ENCODE results near the gene TFB1M. TPM values are rescaled to one million over a fixed set of nuclear protein-coding genes. Genes with fewer than 3 reads are reported as not detected.

TFB1M gene
- total and polyA plus RNA-seq, 9 of the 15 experiments (the other 6 are each of a cell fraction or from before 2014, with no cell fraction given): 34.6 to 145 (median 40.4) TPM

GRCh38 chr6:155264693-155265320 is 49.5 kb downstream of the TFB1M start:
- H3K9me3 ChIP-seq (replicated peaks; ENCODE audit: control insufficient read depth, insufficient read depth, low read depth, low read length): no peaks in the 10 kb centered on the region
- no peak overlapping the region for H3K4me2 ChIP-seq (ENCODE audit: insufficient read depth, low read length)
- no peak overlapping the region for H3K27ac ChIP-seq (ENCODE audit: extremely low read depth, low read depth, low read length)
- no TSS peak for BruUV-seq (replicated peaks)
- FAIRE-seq (no peak), ATAC-seq (no peak), DNase-seq (ENCODE audit: extremely low read depth in 1 of 4, low spot score in 3 of 4) (no peak)
- H3K4me1 ChIP-seq (replicated peaks in 1 of 2; ENCODE audit: control insufficient read depth in 2 of 2, insufficient read depth in 2 of 2, low read length in 2 of 2): peaks cover 2 to 3% of the 10 kb centered on the region in 2 experiments; a peak in 1 of 5 replicates
- 95% methylated on average over 9 of the region's 9 CpGs for WGBS (ENCODE audit: insufficient coverage, low coverage, missing lambda C conversion rate)
- no peaks in the 10 kb centered on the region for H3K27me3 ChIP-seq (ENCODE audit: control insufficient read depth in 2 of 2, insufficient read depth in 2 of 2, low read length in 2 of 2)
- intact Hi-C loops (cut with micrococcal nuclease): no loop called here
- ChIA-PET CTCF (ENCODE audit: low intra/inter-chr PET ratio) (no interaction called here), POLR2A (no interaction called here)
- no peak overlapping the region for H3K9ac ChIP-seq (ENCODE audit: insufficient read depth in 1 of 2, low read depth in 2 of 2, low read length in 2 of 2)
- in situ Hi-C loops (cut with MboI): no loop called here
- no peak overlapping the region for H3K4me3 ChIP-seq
- peaks cover 66% of the 10 kb centered on the region for H3K36me3 ChIP-seq (ENCODE audit: control insufficient read depth, insufficient read depth, low read length)
- peaks cover 10% of the 10 kb centered on the region for H3K9me1 ChIP-seq (ENCODE audit: control insufficient read depth, insufficient read depth, low read length)
- TF ChIP-seq SREBF2 (CRISPR knock-in tag; IDR thresholded peaks at IDR 0.05) (no peak), PCBP2 (IDR thresholded peaks at IDR 0.05; ENCODE audit: low read depth, low read length, poor library complexity, severe bottlenecking) (no peak), MAZ (CRISPR knock-in tag; conservative IDR thresholded peaks at IDR 0.05 in 1 of 2, IDR thresholded peaks at IDR 0.05 in 1 of 2) (no peak), HBP1 (CRISPR knock-in tag; IDR thresholded peaks at IDR 0.05) (no peak), SP2 (IDR thresholded peaks at IDR 0.05; ENCODE audit: extremely low read depth, low read depth, low read length, poor library complexity, severe bottlenecking) (no peak), KLF13 (tag; IDR thresholded peaks at IDR 0.05; ENCODE audit: borderline replicate concordance, low read depth) (no peak), ZMIZ1 (IDR thresholded peaks at IDR 0.05; ENCODE audit: low read depth in 2 of 2, low read length in 2 of 2) (no peak), XRCC5 (IDR thresholded peaks at IDR 0.05; ENCODE audit: low read depth, low read length) (no peak), GTF2E2 (tag; IDR thresholded peaks at IDR 0.05) (no peak), AFF1 (IDR thresholded peaks at IDR 0.05; ENCODE audit: low read depth in 1 of 2, partially characterized antibody in 2 of 2) (no peak), WHSC1 (IDR thresholded peaks at IDR 0.05; ENCODE audit: low read length) (no peak)
- H4K20me1 ChIP-seq (replicated peaks; ENCODE audit: control insufficient read depth, insufficient read depth, low read length): no peaks in the 10 kb centered on the region
- H3K79me2 ChIP-seq (ENCODE audit: control insufficient read depth, insufficient read depth, low read length): no peaks in the 10 kb centered on the region; the same call in 2 of the 3 replicates
- H2AFZ ChIP-seq (ENCODE audit: low read depth, low read length): no peak overlapping the region
